GM12878 (cell line): ENCODE data around the gene NDUFC2. TPM values are rescaled to one million over a fixed set of nuclear protein-coding genes. Genes with fewer than 3 reads are reported as not detected.

ENCODE experiments used
- ATAC-seq: fragments of 200-7000 bp; cut with Tn5 transposase; 3 replicates; pipeline ENCODE4 v1.9.1; 2020; ENCODE audit warnings: mild to moderate bottlenecking, moderate library complexity
- BruUV-seq: library from RNA; stranded (reverse); fragments of 400-500 nt; replicated peaks from 2 replicates; lab custom pipeline; 2021; lab: Mats Ljungman, UMichigan
- CTCF ChIA-PET: fragments of 300-600 bp; sonication (Branson Sonifier 250); formaldehyde crosslinking; extraction: SDS; loops from one replicate; lab custom pipeline; 2021; ENCODE audit warnings: inconsistent platforms; lab: Yijun Ruan, JAX
- POLR2A ChIA-PET: fragments of 350-600 bp; formaldehyde crosslinking; extraction: SDS; loops from one replicate; lab custom pipeline; 2021; ENCODE audit warnings: inconsistent platforms; lab: Charles Lee
- RAD21 ChIA-PET: fragments of 300-600 bp; sonication (Branson Sonifier 250); formaldehyde crosslinking; loops from one replicate; lab custom pipeline; 2023; ENCODE audit warnings: antibody characterized with exemption; ENCODE audit not compliant: unreplicated experiment; lab: Charles Lee
- SMC1A ChIA-PET: fragments of 300-600 bp; sonication (Branson Sonifier 250); formaldehyde crosslinking; loops from one replicate; lab custom pipeline; 2023; ENCODE audit not compliant: unreplicated experiment, uncharacterized antibody; lab: Charles Lee
- DNase-seq: peaks from one replicate; pipeline ENCODE4 v3.0.0-alpha.2; 2011; ENCODE audit warnings: low read depth, low spot score
- FAIRE-seq: peaks from 3 replicates; lab custom pipeline; 2011; peaks lifted over from hg19 to GRCh38; lab: Jason Lieb, UNC
- H2AFZ ChIP-seq: 2 replicates; pipeline ENCODE4 v1.6.0; 2011; ENCODE audit warnings: low read depth, low read length, control low read depth; ENCODE audit not compliant: control insufficient read depth
- H3K27ac ChIP-seq: 2 replicates; pipeline ENCODE4 v1.5.1; 2011; ENCODE audit warnings: control low read depth; ENCODE audit not compliant: control insufficient read depth, insufficient read depth
- H3K27me3 ChIP-seq, 2 experiments: replicated peaks in 1 of 2; 2 replicates each; pipeline versions ENCODE4 v1.6.0 to v1.6.1; 2011; ENCODE audit warnings: low read length in 1 of 2; ENCODE audit not compliant: control insufficient read depth in 2 of 2, insufficient read depth in 2 of 2
- H3K36me3 ChIP-seq, 2 experiments: 2 replicates each; pipeline ENCODE4 v1.5.1; 2011; ENCODE audit warnings: low read length in 1 of 2; ENCODE audit not compliant: control insufficient read depth in 2 of 2, insufficient read depth in 2 of 2
- H3K4me1 ChIP-seq: 2 replicates; pipeline ENCODE4 v1.6.1; 2011; ENCODE audit warnings: mild to moderate bottlenecking, low read length, moderate library complexity, mixed read lengths; ENCODE audit not compliant: control insufficient read depth, insufficient read depth
- H3K4me2 ChIP-seq: 2 replicates; pipeline ENCODE4 v1.6.0; 2011; ENCODE audit warnings: control low read depth; ENCODE audit not compliant: control insufficient read depth, insufficient read depth
- H3K4me3 ChIP-seq: fragments of 200-600 bp; sonication (generic); 2 replicates; pipeline ENCODE4 v1.5.1; 2016
- H3K79me2 ChIP-seq: 2 replicates; pipeline ENCODE4 v1.6.0; 2011; ENCODE audit warnings: low read length; ENCODE audit not compliant: control insufficient read depth, insufficient read depth
- H3K9ac ChIP-seq: 2 replicates; pipeline ENCODE4 v1.8.0; 2011; ENCODE audit warnings: low read length, control low read depth, mixed read lengths; ENCODE audit not compliant: control insufficient read depth, insufficient read depth
- H3K9me3 ChIP-seq: replicated peaks from 3 replicates; pipeline ENCODE4 v1.5.1; 2011; ENCODE audit warnings: mild to moderate bottlenecking, low read length; ENCODE audit not compliant: control insufficient read depth, insufficient read depth
- H4K20me1 ChIP-seq: 2 replicates; pipeline ENCODE4 v1.6.0; 2011; ENCODE audit not compliant: control insufficient read depth, insufficient read depth
- ATF7 ChIP-seq: fragments of 450-650 bp; IDR thresholded peaks from 2 replicates; pipeline ENCODE4 v1.6.1; 2016; ENCODE audit warnings: low read depth, mild to moderate bottlenecking
- BACH1 ChIP-seq: fragments of 450-650 bp; IDR thresholded peaks from 2 replicates; pipeline ENCODE4 v1.6.1; 2017; ENCODE audit warnings: mild to moderate bottlenecking, borderline replicate concordance
- BCL11A ChIP-seq: IDR thresholded peaks from 2 replicates; pipeline ENCODE4 v1.6.1; 2011; ENCODE audit warnings: low read depth, low read length
- BMI1 ChIP-seq: fragments of 450-650 bp; IDR thresholded peaks from 2 replicates; pipeline ENCODE4 v1.6.1; 2016; ENCODE audit warnings: mild to moderate bottlenecking, moderate library complexity, borderline replicate concordance
- CHD1 ChIP-seq: IDR thresholded peaks from 2 replicates; pipeline ENCODE4 v1.6.1; 2012; ENCODE audit warnings: low read depth, low read length, improper control_type of control experiment
- DPF2 ChIP-seq: fragments of 450-650 bp; IDR thresholded peaks from 2 replicates; pipeline ENCODE4 v1.6.1; 2017; ENCODE audit warnings: mild to moderate bottlenecking
- EP300 ChIP-seq, 2 experiments: fragments of 150-350 bp in 1 of 2; IDR thresholded peaks; 2 replicates each; pipeline ENCODE4 v1.6.1; 2011 to 2012; ENCODE audit warnings: low read depth in 2 of 2, low read length in 2 of 2, borderline replicate concordance in 1 of 2, improper control_type of control experiment in 1 of 2, inconsistent platforms in 1 of 2; ENCODE audit not compliant: control insufficient read depth in 1 of 2
- IKZF1 ChIP-seq: fragments of 450-650 bp; conservative IDR thresholded peaks from 2 replicates; pipeline ENCODE4 v1.6.1; 2017; ENCODE audit warnings: antibody characterized with exemption, mild to moderate bottlenecking
- MYB ChIP-seq: fragments of 150-350 bp; IDR thresholded peaks from 2 replicates; pipeline ENCODE4 v1.6.1; 2014; ENCODE audit warnings: mild to moderate bottlenecking, low read depth, low read length, borderline replicate concordance
- POU2F2 ChIP-seq: IDR thresholded peaks from 3 replicates; pipeline ENCODE4 v1.6.1; 2011; ENCODE audit warnings: low read depth, mild to moderate bottlenecking, low read length, borderline replicate concordance
- STAT3 ChIP-seq: IDR thresholded peaks from 2 replicates; pipeline ENCODE4 v1.6.1; 2011; ENCODE audit warnings: low read depth, low read length, improper control_type of control experiment
- YBX1 ChIP-seq: fragments of 450-650 bp; IDR thresholded peaks from 2 replicates; pipeline ENCODE4 v1.6.1; 2016; ENCODE audit warnings: antibody characterized with exemption
- WGBS: methylation state at CpG from one replicate; pipeline ENCODE4 v1.1.6; 2016; ENCODE audit warnings: low lambda C conversion rate; ENCODE audit not compliant: insufficient replicate concordance, insufficient coverage; ENCODE audit errors: missing lambda C conversion rate; 5-methylcytosine and 5-hydroxymethylcytosine counted together
- in situ Hi-C: fragments of 300-500 bp; cut with MboI; formaldehyde crosslinking; loops from 9 replicates; pipeline ENCODE4 v1.14.3; 2018; ENCODE audit warnings: mixed read lengths
- intact Hi-C: fragments of 100-400 bp; cut with micrococcal nuclease; formaldehyde crosslinking; loops from one replicate; pipeline ENCODE4 v1.14.2; 2022; ENCODE audit not compliant: unreplicated experiment
- polyA plus RNA-seq, 11 experiments: library from polyadenylated mRNA; depleted of rRNA in 4 of 11; unstranded in 6 of 11; stranded (reverse) in 5 of 11; fragments of >200 nt; fragmentation: Nextera tagmentation in 4 of 11; fragmentation: Illumina TruSeq in 1 of 11; extraction: Ambion mirVana in 4 of 11; extraction: Trizol in 1 of 11; gene quantifications; 1 replicate in 1 of 11; 2 replicates in 10 of 11; pipeline versions ENCODE4 v1.2.1 to v1.2.3, GENCODE V29; 2011 to 2016; ENCODE audit warnings: inconsistent platforms in 2 of 11, missing spikeins in 2 of 11, low read depth in 1 of 11
- total RNA-seq, 4 experiments: library from RNA; depleted of rRNA in 3 of 4; stranded (reverse); fragments of >200 nt in 3 of 4; fragmentation: Illumina TruSeq in 1 of 4; extraction: Trizol in 1 of 4; gene quantifications; 2 replicates each; pipeline versions ENCODE4 v1.2.1 to v1.2.3, GENCODE V29; 2013 to 2021
- TF ChIP-seq, protein P1 (sequence below): fragments of 450-650 bp; IDR thresholded peaks from 2 replicates; pipeline ENCODE4 v1.6.1; 2017; ENCODE audit warnings: mild to moderate bottlenecking, low read depth, inconsistent platforms; ENCODE audit not compliant: poor library complexity, severe bottlenecking
- TF ChIP-seq, protein P2 (sequence below): fragments of 450-650 bp; IDR thresholded peaks from 2 replicates; pipeline ENCODE4 v1.6.1; 2017; ENCODE audit warnings: low read depth, mild to moderate bottlenecking, moderate library complexity
- TF ChIP-seq, protein P3 (sequence below): fragments of 450-650 bp; IDR thresholded peaks from 2 replicates; pipeline ENCODE4 v1.6.1; 2016; ENCODE audit warnings: mild to moderate bottlenecking

NDUFC2 gene
- total and polyA plus RNA-seq, 10 of the 15 experiments (the other 5 are each of a cell fraction or from before 2014, with no cell fraction given), result 103 to 529 (median 192) TPM

DNA sequence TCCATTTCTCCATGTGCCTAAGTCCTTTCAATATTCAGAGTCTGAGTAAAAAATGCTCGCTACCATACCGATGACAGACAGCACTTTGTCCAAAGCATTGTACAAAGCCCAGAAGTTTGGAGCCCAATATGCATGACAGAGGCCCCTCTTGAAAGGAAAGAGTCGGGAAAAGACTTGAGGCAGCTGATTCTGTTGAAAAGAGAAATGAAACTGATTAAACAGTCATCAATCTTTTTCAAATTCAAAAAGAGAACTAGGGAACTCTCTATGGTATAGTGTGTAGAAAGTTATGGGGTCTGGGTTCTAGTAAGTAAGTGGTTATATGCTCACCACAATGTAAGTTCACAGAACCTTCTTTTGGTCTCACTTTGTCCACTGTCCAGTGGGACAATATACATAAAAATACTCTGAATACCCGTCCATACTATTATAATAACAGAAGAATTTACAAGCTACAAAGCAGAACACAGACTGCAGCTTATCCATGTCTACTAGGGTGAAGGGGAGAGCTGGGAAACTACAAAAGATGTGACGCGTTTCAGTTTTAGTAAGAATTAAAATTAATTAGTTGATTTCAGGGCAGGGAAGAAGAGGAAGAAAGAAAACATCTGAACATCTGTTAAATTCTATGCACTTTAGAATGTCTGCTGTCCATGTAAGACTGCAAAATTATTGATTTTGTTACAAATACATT is 33.1 kb upstream of the NDUFC2 start:
- ChIA-PET SMC1A (interaction anchor here (0.6 to 1.2 kb wide), 2 partner anchors 27 to 262 kb away, joined by 3 to 4 read pairs; partner anchors contain the start of gene ALG8), POLR2A (interaction anchor here (0.6 to 1.3 kb wide), 3 partner anchors 26 to 194 kb away, joined by 3 to 5 read pairs (median 3); partner anchors contain the start of gene ALG8)
- TF ChIP-seq CHD1, result no peak
- TF ChIP-seq MYB, result no peak
- TF ChIP-seq, protein P1, sequence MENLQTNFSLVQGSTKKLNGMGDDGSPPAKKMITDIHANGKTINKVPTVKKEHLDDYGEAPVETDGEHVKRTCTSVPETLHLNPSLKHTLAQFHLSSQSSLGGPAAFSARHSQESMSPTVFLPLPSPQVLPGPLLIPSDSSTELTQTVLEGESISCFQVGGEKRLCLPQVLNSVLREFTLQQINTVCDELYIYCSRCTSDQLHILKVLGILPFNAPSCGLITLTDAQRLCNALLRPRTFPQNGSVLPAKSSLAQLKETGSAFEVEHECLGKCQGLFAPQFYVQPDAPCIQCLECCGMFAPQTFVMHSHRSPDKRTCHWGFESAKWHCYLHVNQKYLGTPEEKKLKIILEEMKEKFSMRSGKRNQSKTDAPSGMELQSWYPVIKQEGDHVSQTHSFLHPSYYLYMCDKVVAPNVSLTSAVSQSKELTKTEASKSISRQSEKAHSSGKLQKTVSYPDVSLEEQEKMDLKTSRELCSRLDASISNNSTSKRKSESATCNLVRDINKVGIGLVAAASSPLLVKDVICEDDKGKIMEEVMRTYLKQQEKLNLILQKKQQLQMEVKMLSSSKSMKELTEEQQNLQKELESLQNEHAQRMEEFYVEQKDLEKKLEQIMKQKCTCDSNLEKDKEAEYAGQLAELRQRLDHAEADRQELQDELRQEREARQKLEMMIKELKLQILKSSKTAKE, result peak; percentile 25
- peak; percentile 63 for TF ChIP-seq DPF2
- TF ChIP-seq BMI1, result peak; percentile 51
- TF ChIP-seq, protein P2, sequence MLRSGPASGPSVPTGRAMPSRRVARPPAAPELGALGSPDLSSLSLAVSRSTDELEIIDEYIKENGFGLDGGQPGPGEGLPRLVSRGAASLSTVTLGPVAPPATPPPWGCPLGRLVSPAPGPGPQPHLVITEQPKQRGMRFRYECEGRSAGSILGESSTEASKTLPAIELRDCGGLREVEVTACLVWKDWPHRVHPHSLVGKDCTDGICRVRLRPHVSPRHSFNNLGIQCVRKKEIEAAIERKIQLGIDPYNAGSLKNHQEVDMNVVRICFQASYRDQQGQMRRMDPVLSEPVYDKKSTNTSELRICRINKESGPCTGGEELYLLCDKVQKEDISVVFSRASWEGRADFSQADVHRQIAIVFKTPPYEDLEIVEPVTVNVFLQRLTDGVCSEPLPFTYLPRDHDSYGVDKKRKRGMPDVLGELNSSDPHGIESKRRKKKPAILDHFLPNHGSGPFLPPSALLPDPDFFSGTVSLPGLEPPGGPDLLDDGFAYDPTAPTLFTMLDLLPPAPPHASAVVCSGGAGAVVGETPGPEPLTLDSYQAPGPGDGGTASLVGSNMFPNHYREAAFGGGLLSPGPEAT, result no peak; the same call in 1 of the 2 replicates
- peak; percentile 72 for TF ChIP-seq ATF7
- 0 out of 4 replicates have a peak, but pooled peaks of 1 of the 2 experiments have one; percentile 47 for TF ChIP-seq EP300 (IDR thresholded peaks at IDR 0.05; ENCODE audit: borderline replicate concordance in 1 of 2, control insufficient read depth in 1 of 2, low read depth in 2 of 2, low read length in 2 of 2)
- TF ChIP-seq POU2F2, result no peak
- 0 out of 2 replicates have a peak, but pooled peaks have one; percentile 29 for TF ChIP-seq BCL11A
- no peak for TF ChIP-seq YBX1
- peak; percentile 53; the same call in 1 of the 2 replicates for TF ChIP-seq BACH1
- TF ChIP-seq IKZF1, result peak; percentile 59
- no peak for TF ChIP-seq STAT3
- TF ChIP-seq, protein P3, sequence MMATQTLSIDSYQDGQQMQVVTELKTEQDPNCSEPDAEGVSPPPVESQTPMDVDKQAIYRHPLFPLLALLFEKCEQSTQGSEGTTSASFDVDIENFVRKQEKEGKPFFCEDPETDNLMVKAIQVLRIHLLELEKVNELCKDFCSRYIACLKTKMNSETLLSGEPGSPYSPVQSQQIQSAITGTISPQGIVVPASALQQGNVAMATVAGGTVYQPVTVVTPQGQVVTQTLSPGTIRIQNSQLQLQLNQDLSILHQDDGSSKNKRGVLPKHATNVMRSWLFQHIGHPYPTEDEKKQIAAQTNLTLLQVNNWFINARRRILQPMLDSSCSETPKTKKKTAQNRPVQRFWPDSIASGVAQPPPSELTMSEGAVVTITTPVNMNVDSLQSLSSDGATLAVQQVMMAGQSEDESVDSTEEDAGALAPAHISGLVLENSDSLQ, result peak; percentile 79

More for the DNA sequence above, 33.1 kb upstream of the NDUFC2 start:
- no peak for FAIRE-seq
- Histone ChIP-seq H3K4me3 (no peak overlapping the region), H3K4me1 (peaks cover 3% of the 10 kb centered on the region; the same call in 1 of the 2 replicates), H3K9me3 (no peaks in the 10 kb centered on the region), H4K20me1 (no peaks in the 10 kb centered on the region), H3K79me2 (no peaks in the 10 kb centered on the region), H3K36me3 (peaks cover 0 to 6% of the 10 kb centered on the region in 2 experiments; a peak in 1 of 4 replicates), H3K27ac (peak overlapping the region; percentile 34; the same call in 1 of the 2 replicates), H2AFZ (no peak overlapping the region; the same call in 1 of the 2 replicates), H3K9ac (no peak overlapping the region), H3K4me2 (peak overlapping the region; percentile 23; the same call in 1 of the 2 replicates), H3K27me3 (no peaks in the 10 kb centered on the region)
- DNase-seq, result peak; percentile 17
- CTCF ChIA-PET, result interaction anchor here (0.6 to 1.0 kb wide), 2 partner anchors 16 to 17 kb away, joined by 3 read pairs; no protein-coding TSS in a partner anchor
- no TSS peak for BruUV-seq
- RAD21 ChIA-PET, result interaction anchor here (1.5 kb wide), 1 partner anchor 34 kb away, joined by 5 read pairs; the partner anchor contains the start of gene NDUFC2
- WGBS, result 58% methylated on average over 6 of the region's 6 CpGs
- ATAC-seq, result peak; percentile 97
- intact Hi-C loops, result no loop called here
- in situ Hi-C loops, result no loop called here
